NCI-H2196 treated with DMSO at 0.1 percent for 48 hours (cell line): ENCODE measurements around the gene CT55.
"Not testable (repeated sequence)": the region's sequence is repeated elsewhere in the genome, so short reads cannot be mapped to it uniquely, and the experiment has no call there.

Experiments
- DNase-seq: peaks from one replicate; lab custom pipeline; 2025; ENCODE audit not compliant: unreplicated experiment; lab: John Stamatoyannopoulos, UW

The CT55 gene

DNA sequence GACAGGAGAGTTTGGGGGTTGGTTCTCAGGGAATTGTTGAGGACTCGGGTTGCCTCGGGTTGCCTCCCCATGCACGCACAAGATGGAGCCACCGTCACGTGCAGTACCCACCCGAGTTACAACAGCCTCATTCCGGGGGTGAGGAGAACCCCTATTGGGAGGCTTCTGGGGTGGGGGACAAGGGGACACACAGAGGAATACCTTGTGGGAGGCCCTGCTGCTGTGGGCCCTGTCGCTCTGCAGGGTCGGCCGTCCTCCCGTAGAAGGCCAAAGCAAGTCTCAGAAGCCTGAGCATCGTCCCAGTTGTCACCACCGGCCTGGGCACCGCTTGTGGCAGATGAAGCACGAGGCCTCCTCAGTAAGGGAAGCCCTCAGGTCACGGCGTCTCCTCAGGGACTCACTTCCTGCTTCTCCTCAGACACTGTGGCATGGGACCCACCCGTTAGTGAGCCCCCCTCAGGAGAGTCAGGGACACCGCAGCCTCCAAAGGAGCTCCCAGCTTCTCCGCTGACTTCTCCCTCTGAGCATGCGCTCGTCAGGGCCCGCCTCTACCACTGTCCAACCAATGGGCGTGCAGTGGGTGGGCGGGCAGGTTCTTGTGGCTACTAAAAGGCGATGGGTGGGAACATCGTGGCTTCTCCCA lies at the start of gene CT55:
TSS of gene CT55 (minus strand) at position 522 of the 643 bp plus-strand sequence. CDS start at position 295, 227 bp downstream.
- no peak for DNase-seq

- no peak for DNase-seq
Measured at GRCh38 chrX:135213200-135213844, 42.1 kb upstream of the CT55 start.

GRCh38 chrX:135206427-135206826 lies 35.2 kb upstream of the CT55 start:
- DNase-seq: not testable (repeated sequence)

DNA sequence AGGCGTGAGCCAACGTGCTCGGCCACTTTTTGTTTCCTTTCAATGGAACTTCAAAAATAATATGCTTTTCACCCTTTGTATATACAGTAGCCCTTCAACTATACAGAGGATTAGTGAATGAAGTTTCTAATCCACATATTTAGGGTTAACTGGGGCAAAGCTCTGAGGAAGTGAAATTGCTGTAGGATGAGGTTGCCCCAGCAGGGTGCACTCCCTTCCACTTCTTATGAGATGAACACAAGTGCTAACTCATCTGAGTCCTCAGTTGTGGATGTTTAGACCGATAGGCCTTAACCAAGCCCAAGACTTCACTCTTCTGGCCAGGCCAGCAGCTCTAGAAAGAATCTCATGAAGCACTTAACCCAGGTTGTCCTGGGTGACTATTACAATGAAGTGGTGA lies 29.1 kb upstream of the CT55 start:
- DNase-seq: no peak

DNA sequence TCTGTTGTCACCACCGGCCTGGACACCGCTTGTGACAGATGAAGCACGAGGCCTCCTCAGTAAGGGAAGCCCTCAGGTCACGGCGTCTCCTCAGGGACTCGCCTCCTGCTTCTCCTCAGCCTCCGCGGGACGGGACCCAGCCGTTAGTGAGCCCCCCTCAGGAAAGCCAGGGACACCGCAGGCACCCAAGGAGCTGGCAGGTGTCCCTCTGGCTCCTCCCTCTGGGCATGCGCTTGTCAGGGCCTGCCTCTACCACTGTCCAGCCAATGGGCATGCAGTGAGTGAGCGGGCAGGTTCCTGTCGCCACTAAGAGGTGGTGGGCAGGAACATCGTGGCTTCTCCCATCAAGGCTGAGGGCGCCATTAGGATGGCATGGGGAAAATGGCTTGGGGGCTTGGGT lies 23.5 kb upstream of the CT55 start:
- DNase-seq: no peak

- DNase-seq: no peak
Measured at GRCh38 chrX:135193740-135194139, 22.5 kb upstream of the CT55 start.

DNA sequence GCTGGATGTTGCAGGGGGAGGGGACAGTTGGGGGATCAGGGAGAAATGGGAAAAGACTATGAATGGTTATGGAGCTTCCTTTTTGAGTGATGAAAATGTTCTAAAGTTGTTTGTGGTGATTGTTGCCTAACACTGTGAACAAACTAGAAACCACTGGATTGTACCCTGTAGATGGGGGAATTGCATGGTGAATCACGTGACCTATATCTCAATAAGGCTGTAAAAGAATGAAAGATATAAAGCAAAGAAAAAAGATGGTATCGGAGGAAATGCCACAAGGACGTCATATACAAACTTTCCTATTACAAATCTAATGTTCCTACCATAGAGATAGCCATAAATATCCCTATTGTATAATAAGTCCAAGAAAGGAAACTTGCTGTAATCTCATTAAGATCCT lies 20.6 kb upstream of the CT55 start:
- no peak for DNase-seq

GRCh38 chrX:135185795-135186443 lies 14.7 kb upstream of the CT55 start:
- no peak for DNase-seq

- no peak for DNase-seq
Measured at GRCh38 chrX:135178636-135179035, 7.4 kb upstream of the CT55 start.

DNA sequence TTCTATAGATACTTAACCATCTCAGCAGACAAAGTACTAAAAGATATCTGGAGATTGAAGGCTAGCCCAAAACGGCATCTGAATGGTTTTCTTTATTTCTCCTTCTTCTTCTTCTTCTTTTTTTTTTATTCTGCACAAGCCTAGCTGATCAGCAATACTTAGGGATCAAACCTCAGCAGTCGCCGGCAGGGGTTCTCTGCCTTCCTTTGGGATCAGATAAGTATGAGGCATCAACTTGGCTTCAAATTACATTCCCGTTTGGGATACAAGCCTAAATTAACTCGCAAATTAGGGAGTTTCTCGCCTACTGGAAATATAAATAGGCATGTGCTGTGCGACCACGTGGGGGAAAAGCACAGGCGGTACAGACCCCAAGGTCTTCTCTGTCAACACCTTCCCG lies 730 bp downstream of the CT55 start:
- DNase-seq: no peak

GRCh38 chrX:135169534-135169933 lies 1.7 kb downstream of the CT55 start:
- DNase-seq: not testable (repeated sequence)

GRCh38 chrX:135168486-135168885 lies 2.7 kb downstream of the CT55 start:
- no peak for DNase-seq

DNA sequence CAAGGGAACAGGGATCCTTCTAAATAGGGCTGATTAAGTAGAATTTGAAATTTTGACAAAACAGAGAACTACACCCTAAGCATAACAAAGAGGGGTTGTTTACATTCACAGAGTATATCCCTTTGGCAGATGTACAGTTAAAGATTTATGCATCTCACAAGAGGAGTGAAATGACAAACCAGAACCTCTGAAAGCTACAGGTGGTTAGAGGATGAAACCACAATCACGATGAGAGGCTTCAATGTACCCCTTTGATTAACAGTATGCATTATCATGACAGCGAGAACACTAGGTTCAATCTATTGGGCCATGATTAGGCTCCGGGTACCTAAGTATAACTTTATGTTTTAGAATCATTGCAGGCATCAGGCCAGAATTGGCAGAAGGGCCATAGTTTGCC lies 16.5 kb downstream of the CT55 start:
- DNase-seq: not testable (repeated sequence)

GRCh38 chrX:135126145-135126544 lies 45.1 kb downstream of the CT55 start:
- DNase-seq: not testable (repeated sequence)

DNA sequence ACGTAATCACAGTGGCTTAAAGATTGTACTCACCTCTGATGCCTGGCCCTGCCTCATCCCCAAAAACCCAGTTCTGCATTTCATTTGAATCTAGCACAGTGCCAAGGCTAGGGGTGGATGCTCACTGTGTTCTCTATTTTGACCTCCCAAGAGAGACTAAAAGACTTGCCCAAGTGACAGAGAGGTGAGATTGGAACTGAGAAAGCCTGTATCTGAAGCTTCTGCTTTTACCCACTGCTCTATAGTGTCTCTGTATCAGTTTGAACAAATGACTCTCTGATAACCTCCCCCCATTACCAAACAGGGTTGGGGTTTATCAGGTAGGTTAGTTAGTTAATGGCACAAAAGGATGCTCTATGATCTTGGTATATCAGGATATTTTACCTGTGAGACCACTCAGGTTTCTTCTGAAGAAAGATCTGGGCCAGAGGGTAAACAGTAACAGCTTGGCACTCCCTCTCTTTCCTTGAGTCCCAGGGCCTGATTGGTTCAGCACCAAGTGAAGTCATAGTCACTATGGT lies 51.1 kb downstream of the CT55 start, which contains the start of gene ETDB:
TSS of gene ETDB (minus strand) at position 471 of the 521 bp plus-strand sequence. CDS start 1,265 bp downstream, outside the sequence.
- not testable (repeated sequence) for DNase-seq

GRCh38 chrX:135116064-135116463 lies 55.1 kb downstream of the CT55 start:
- not testable (repeated sequence) for DNase-seq

DNA sequence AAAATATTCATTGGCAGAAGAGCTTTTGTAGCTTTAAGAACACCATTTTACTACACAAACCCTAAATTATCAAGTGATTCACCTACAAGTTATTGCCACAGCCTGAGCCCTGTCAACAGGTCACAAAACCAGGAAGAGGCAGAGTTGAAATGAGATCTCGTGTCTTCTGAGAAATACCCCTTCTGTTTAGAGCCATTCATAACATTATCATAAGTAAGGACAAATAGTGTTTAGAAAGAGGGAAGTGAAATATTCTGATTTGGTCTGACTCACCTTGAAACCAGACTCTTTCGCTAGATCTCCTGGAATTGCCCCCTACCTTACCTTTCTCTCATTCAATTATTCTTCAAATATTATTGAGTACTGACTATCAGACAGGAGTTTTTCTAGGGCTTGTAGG lies 56.8 kb downstream of the CT55 start:
- DNase-seq: no peak

GRCh38 chrX:135112743-135113142 lies 58.5 kb downstream of the CT55 start:
- DNase-seq: no peak

DNA sequence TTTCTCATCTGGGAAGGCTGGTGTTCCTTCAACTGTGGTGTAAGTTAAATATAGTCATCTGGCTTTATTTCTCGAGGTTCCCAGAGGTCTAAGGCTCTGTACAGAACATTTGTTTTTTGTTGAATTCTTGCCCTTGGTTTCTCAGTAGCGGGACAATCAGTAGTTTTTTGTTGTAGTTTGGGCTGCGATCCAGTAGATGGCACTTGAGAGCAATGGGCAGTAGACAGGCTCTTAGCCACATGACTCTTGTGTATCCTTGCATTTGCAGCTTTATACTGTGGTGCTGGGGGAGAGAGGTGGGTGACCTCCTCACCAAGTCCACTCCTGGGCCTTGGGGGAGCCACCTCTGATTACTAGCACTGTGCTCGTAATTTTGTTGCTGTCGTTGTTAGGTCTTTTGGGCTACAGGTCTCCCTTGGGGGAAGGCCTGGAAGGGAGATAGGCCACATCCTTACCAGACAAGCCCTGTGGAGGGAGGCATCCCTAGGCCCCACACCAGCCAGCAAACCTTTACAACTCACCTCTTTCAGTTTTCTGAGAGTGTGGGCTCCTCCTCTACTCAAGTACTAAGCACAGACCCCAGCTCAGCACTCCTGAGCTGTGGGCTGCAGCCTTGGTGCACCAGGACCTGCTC lies 59.0 kb downstream of the CT55 start:
- DNase-seq: no peak

- no peak for DNase-seq
Measured at GRCh38 chrX:135109554-135109953, 61.6 kb downstream of the CT55 start.
